ENCODE results near the gene HOXC12.

HOXC12 gene

DNA sequence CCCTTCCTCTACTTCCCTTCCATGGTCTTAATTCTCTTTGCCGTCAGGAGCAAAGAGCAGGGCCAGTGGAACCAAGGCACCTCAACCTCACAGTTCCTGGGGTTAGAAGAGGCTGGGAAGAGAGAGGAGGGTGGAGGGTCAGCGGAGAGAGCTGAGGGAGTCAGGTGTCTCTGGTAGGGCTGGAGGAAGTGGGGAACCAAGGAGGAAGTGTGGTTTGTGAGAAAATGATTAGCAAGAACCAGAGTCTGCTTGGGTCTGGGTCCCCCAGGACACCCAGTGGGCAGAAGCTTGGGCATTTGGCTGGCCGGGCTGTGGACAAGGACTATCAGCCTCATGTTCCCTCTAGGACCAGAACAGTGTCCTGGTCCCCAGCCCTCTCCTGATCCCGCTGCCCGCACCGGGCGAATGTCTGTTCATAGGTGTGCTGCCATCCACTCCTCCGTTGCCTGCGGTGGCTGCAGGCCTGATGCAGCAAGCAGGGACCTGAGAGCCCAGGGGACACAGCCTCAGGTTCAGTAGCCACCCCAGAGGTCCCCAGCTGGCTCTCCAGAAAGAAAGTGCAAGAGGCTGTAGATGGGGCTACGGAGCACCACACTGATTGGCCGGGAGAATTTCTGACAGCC, 2.3 kb downstream of the HOXC12 start:
- DNase-seq = no peak

DNA sequence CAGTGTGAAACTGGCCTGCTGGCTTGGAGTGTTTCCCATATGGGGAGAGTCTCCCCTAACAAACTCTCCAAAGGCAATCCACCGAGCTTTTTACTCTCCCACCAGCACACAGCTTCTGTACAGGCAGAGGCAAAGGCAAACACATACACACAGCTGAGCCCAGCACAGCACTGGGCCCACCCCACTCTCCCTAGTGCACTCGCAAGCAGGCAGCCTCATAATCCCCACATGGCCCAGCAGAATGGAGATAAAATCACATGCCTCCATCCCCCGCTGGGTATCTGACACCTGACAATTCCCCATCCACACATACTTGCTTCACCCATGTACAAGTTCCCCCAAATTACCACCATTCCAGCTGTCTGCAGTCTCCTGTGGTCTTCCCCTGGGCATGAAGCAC, 3.4 kb downstream of the HOXC12 start:
- DNase-seq = no peak

DNA sequence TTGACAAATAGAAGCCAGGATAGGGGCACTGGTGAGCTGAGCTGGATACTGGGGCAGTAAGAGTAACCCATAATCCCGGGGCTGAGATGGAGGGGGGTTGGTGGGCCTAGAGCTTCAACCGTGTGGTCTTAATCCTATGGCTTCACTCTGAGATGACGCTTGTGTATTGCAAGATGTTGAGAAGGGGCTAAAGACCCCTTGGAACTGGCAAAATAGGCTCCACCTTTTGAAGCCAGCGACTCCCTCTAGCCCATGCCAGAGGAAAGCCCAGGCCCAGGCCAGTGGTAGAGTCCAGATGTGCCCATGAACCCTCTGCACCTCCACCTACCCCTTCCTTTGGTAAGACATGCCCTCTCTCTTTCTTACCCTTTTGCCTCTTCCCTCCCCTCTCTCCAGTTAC, 4.6 kb downstream of the HOXC12 start:
- no peak for DNase-seq

DNA sequence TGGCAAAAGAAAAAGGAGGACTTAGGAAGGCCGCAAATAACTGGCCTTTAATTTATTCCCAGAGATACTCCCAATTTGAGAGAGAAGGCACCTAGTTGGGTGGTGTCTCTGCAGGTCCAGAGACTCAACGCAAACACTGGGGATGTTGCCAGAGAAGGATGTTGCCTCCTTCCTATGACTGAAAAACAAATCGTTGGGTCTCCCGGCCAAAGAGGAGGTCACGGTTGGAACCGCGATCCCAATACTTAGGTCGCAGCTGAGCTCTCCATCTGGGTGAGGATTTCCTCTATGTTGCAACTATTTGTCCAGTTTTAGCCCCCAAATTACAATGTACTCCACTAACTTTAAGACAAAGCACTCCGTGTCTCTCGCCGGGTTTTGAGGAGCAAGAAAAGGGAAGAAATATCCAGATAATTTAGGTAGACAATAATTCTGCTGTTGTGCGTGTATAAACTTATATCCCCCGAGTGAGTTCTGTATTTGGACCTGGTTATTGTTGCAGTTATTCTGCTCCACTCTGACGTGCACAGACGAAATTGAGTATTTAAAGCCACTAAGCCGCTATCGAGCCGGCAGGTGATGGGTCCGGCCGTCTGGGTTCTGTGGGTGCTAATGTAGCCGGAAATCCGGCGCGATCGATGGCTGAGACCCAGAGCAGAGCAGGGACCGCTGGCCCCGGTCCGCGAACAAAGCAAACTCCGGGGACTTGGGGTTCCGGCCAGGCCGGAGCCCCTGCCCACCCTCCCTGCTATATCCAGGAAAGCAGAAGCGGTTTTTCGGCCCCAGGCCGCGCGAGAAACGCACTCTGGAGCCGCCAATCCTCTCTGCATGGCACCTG, 5.7 kb downstream of the HOXC12 start:
- DNase-seq = no peak

DNA sequence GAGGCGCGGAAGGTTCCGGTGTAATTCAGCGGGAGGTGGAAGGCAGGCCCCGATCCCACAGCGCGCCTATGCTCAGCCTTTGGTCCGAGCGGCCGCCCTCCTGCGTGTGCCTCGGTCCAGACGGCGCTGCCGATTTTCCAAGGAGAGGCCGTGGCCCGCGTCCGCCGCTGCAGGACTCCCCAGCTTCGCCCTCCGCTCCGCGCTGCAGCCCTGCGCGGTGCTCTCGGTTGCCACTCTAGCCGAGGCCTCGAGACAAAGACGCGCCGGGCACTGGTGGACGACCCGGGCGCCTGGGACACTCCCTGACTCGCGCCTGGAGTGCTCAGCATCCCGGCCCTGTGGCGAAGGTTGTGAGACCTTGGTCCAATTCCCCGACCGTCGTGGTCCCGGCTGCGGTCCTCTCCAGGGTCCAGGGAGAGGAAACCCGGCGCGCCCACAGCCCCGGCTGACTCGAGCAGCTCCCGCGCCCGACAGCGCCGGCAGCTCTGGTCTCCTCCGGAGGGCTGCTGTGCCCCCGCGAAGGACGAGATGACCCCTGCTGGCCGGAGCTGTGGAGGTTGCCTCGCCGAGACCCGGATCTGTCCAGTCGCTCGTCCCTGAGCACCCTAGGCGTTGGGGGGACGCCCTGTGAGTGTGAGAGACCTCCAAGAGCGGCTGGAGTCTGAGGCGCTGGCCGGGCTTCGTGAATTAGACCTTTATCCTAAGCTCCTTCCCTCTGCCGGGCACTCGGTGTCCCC, 6.5 kb downstream of the HOXC12 start:
- DNase-seq = no peak

DNA sequence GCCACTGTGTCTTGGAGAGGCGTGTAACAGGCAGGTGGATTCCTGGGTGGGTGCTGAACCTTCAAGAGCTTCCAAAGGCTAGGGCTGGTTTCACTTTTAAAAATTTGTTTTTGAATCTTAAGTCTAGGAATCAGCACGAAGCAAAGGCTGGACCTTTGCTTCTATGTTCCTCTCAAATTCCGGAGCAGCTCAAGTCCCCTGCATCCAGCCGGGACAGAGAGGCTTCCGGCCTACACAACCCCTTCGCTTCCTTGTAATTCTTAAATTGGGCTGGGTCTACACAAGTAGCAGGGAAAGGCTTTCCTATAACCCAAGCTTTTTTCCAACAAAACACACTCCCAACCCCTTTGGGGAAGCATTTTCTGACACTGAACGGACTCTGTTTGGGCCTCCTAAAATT, 8.3 kb downstream of the HOXC12 start:
- DNase-seq = no peak

DNA sequence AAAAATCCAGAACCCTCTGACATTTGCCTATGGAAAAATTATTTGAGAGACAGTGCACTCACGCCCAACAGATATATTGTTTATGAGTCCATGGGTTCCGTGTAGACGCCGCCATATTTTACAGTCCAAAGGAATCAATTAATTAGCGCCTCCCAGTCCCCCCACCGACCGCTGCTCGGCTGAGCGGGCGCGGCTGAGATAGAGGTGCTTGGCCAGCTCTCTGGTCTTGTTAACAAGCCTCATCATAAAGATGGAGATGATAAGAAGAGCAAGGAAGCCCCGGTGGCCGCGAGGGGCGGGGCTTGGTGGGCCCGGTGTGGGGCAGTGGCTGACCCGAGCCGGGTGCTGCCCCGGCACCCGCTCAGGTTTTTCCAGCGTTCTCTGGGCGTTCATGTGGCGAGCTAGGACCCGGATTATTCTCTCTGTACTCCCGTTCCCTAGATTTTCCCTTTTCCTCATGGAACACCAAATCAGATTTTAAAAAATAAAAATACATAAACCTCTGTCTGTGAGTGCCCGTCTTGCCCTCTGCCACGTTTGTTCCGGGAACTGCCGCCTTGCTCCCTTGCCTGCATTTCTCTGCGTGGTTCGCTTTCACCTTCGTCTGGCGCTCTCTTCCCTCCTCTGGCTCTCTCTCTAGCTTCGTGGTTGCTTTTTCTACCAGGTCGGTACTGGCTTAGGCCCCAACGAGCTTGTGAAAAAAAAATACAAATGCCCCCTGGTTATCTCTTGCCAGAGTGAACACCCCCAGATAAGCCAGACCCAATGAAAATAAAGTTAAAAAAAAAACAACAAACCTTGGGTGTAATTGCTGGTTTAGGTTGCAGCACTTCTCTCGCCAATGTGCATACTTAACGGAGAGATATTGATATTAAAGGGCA, 9.0 kb downstream of the HOXC12 start:
- no peak for DNase-seq

DNA sequence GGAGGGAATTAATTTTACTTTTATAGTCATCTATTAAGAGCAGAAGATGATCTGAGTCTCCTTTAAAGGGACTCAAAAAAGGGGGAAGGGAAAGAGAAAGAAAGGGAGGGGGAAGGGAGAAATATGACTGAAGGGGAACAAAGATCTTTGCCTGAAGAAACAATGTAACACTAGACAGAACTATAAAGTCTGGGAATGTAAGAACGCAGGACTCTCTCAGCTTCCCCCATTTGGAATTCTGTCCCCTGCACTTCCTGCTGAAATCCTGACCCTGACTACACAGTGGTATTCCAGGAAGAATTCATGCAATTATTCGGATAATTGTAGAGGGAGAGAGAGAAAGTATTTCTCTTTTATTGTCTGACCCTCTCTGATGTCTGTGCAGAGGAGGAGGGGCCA, 9.6 kb downstream of the HOXC12 start:
- no peak for DNase-seq

DNA sequence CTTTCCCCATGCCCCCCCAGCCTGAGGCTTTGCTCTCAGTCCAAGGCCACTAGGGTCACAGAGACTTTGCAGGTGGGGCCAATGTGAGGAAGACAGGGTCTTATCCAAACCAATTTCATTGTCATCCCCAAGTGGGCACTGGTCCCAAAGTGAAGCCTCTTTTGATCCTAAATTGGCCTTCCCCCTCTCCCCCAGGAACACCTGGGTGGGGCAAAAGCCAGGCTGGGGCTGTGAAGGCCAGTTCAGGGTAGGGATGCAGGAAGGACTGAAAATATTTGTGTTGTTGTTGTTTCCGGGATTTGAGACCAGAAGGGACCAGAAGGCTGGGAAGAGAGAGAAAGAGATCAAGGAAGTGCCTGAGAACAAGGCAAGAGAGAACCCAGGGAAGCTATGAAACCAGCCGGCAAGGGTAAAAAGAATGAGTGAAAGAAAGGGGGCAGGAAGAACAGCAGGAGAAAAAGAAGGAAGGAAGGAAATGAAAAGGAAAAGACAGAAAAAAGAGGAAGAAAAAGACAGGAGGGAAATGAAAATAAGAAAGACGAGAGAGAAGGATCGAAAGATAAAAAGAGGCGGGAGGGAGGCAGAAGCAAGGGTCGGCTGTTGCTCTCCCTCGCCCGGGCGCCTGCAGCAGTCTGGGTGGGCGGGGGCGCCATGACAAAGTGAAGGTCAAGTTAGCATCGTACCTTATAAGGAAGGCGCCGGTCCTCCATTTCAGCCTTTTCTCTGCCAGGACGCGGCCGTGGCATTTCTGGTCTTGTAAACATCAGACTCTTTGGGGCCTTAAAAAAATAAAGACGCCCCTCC, 10.8 kb downstream of the HOXC12 start:
- DNase-seq = no peak

DNA sequence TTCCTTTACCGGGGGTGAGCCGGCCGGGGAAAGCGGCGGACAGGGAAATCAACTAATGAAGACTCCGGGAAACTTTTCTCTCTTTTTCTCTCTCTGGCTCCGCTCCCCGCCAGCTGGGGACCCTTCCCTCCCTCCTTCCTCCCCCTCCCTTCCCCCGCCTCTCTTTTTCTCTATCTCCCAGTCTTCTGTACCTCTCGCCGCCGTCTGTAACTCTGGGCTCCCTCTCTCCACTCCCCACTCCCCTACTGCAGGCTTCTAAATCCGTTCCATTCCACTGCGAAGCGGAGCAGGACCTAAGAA, 11.3 kb downstream of the HOXC12 start:
- no peak for DNase-seq

DNA sequence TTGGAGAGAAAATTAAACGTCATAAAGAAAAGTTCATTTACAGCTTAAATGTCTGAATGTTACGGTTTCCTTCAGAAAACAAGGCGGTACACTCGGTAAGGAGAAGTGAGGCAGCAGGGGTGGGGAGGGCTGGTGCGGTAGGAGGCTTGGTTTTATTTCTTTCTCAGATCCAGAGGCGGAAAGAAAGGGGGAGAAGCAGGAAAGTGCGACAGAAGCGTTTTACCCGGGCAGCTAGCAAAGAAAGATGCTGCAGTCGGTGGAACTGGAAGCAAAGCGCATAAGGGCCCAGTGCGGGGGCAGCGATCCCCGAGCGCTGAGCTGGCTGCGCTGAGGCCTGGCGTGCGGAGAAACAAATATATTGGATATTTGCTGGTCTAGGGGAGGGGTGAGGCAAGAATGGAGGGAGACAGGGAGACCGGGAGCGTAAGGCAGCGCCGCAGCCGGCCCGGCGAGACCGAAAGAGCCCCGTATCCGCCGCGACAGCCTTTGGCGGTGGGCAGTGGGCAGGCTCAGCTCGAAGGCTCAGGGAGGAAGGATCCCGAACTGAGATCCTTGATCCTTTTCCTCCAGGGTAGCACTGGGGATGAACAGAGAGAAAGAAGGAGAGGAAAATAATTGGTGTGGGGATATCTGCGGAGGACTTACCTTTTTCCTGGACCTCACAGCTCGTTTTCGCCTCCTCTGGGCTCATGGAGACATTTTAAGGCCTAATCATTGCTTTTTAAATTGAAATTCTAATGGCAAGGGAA, 11.9 kb downstream of the HOXC12 start:
- DNase-seq = no peak

DNA sequence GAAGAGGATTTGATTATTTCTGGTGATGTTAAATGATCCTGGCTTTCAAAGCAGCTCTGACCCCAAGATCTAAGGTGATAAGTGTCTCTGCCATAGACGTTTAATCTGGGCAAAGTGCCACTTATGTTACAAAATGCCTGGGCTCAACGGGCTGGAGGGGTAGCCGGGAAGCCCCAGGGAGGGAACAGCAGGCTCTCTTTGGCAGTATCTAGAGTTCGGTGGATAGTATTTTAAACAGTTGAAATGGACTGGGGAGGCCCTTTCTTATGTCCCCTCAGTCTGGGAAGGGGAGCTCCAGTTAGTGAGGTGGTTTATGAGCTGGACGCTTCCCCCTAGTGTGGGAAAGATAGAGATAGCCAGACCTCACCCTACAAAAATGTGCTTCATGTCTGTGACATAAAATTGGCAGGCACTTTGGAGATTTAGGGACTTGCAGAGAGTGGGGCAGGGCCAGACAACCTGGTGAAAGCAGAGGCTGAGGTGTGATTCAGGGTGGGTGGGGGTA, 12.8 kb downstream of the HOXC12 start:
- DNase-seq = no peak

DNA sequence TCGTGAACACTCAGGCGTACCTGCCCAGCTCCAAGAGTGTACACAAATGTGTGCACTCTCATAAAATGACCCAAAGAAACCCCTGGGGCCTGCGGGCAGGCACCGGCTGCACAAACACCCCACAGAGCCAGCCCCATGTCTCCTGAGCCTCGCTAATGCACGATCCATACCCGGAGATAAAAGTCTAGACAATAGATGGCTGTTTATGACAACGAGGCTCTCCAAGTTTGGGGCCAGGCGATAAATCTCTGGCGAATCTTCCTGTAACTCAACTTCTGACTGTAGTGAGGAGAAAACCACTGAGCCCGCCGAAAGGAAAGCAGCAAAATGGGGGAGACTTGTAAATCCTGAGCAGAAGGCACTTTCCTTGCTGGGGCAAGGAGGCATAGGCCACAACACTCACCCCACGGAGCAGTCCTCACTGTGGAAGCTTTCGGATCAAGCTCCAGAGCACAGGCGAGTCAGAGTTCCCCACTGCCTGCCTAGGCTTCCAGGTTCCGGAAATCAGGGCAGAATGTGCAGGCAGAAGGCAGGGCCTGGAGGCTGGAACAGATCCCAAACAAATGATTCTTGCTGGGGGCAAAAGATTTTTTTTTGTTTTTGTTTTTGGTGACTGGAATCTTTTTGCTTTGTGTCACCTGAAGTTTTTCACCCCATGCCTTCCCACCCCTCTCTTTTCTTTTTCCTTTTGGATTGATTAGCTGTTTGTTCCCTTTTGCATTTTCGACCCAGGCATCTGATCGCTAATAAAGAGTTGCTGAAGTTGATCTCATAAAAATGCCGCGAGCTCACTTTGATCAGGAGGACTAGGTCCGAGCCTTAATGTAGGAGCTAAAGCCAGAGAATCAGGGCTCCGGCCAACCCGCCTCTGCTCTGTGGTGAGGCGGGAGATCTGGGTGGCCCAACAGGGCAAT, 13.8 kb downstream of the HOXC12 start:
- no peak for DNase-seq

DNA sequence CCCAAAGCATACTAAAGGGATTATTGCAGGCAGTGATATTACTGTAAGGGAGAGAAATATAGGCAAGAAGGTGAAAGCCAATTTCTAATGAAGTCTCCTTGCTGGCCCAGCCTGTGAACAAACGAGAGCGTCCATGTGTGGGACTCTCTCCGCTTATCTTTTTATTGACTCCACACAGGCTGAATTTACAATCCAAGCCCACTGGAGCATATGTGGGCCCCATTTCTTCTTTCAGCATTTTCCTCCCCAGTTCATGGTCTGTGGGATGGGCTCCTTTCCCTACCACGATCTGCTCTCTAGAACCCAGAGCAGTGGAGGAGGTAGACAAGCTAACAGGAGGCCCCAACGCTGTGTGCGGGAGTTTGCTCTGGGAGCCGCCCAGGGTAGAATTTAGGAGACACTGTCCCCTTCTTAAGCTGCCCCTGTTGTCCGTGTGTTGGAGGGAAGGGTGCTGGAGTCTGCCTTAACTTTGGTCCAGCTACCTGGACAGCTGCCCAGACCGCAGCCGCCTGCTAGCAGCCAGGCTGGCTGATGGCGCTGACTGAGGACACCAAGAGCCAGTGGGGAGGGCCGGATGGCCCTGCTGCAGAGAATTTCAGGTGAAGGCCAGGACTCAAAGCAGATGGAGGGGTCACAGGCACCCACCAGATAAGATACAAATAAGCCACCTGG, 15.0 kb downstream of the HOXC12 start:
- DNase-seq = no peak

DNA sequence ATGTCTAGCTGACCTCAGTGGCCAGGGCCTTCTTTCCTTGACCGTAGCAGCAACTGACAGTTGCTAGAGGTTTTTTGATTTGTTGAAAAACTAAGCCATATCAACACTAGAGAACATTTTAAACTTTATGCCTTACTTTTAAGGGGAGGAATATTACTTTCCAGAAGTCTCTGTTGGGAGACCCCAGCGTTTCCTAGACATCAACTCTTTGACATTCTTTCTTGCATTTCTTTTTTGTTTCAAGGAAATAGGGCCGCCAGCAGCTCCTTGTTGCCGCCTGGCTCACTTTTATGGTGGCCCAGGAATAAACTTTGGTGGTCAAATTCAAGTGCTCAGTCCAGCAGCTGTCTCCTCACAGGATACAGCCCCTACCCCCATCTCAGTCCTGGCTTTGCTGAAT, 15.7 kb downstream of the HOXC12 start:
- DNase-seq = no peak

DNA sequence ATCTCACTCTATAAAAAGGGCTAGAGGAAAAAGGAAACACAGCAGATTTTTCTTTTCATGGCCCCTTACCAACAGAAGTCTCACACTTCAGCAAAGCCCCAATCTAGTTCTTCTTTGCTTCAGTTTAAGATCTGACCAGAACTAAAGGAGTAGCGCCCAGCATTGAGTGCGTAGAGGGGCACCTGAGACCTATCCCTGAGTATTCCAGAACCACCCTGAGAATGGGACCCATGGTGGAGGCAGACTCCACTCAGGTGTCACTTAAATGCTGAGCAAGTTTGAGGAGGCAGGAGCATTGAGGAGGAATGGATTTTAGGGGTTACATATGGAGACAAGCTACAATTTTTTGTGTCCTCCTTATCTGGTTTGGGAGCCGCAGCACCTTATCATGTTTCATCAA, 16.4 kb downstream of the HOXC12 start:
- DNase-seq = no peak

DNA sequence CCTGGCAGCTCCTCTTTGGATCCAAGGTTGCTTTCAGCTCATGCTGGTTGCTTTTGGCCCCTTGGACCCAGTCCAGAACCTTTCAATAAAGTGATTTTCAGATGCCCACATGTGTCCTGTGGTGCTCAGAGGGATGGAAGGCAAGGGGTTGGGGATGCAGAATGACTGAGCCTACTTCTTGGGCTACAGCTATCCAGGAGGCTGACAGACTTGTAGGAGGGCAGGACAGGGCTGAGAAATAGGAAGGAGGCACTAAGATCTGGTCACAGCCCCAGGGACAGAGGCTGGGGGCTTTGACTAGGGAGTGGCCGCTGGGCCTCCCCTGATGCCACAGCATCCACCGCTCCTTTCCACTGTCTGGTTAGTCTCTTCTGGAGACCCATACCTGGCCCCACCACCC, 17.0 kb downstream of the HOXC12 start:
- DNase-seq = no peak

DNA sequence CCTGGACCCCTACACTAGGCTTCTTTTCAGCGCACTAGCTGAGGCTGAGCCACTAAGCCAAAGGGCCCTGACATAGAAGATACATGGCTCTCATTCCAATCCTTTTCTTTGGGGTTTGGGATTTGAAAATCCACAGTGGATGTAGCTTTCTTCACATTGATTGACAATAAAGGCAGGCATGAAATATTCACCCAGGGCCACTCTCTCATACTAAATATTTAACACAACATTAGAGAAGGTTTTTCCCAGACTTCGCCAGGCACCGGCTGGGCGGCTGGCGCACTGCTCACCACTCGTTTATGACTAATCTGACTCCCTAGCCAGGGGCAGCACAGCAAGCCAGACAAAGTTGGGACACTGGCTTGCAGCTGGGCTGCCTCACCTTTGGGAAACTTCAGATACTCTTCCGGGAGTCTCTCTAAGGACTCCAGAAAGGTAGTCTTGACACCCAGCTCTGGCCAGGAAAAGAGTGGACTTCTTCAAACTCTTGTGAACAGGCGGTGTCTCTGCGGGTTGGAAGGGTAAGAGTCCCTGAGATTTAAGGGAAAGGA, 17.5 kb downstream of the HOXC12 start:
- DNase-seq = no peak

DNA sequence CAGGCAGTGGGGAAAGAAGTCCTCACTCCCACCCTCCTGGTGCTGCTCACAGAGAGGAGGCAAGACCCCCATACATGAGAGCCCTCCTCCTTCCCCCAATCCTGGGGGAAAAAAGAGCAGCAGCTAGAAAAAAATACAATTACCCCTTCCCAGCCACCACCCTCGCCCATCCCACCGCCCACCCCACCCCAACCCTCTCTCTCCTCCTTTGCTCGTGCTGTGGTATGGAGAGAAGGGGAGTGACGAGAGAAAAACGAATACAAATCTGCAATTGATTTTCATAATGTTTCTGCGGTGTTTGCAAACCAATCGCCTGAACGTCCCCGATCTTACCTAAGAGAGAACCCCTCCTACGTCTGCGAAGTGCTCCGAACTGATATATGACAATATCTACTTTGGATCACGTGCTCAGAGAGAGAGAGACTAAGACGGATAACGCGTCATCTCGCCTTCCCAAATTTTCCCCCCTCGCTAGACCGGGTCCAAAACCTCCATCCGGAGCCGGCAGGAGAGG, 18.1 kb downstream of the HOXC12 start, which contains the start of gene HOXC11:
Gene HOXC11 (plus strand): TSS at position 405 of the 514 bp plus-strand sequence. CDS start 116 bp downstream, outside the sequence.
- no peak for DNase-seq
